ACHN (cell line): ENCODE data around the gene CNTN5.

Source experiments
- DNase-seq: peaks from one replicate; pipeline ENCODE4 v3.0.0-alpha.2; 2015
- in situ Hi-C: cut with HindIII; loops from 2 replicates; pipeline ENCODE4 v1.10.0; 2017; ENCODE audit warnings: low sequenced_read_pairs, low pct_ligation_motif_present, low pct_unique_long_range_greater_than_20kb

The CNTN5 gene

DNA sequence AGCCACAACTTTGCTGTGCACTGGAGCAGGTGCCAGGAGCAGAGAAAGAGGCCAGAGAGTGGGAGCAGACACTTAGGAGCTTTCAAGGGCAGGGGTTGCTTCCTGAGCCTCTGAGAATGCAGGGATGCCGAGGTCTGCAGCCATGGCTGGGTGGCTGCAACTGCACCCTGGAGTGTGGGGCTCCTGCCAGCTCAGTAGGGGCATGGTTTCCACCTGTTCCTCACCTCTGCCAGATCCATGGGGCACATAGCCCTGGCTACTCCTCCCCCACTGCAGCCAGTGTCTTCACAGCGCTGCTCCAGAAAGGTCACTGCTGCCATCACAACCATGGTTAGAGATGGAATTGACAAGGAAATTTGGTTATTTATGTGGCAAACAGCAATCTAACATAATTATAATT is 404.8 kb downstream of the CNTN5 start:
- no peak for DNase-seq
- in situ Hi-C loops: no loop called here

GRCh38 chr11:99432677-99433076 is 411.9 kb downstream of the CNTN5 start:
- DNase-seq: no peak
- in situ Hi-C loops: no loop called here

GRCh38 chr11:99443276-99443675 is 422.5 kb downstream of the CNTN5 start:
- in situ Hi-C loops: no loop called here
- DNase-seq: no peak

GRCh38 chr11:99446400-99446799 is 425.7 kb downstream of the CNTN5 start:
- in situ Hi-C loops: no loop called here

DNA sequence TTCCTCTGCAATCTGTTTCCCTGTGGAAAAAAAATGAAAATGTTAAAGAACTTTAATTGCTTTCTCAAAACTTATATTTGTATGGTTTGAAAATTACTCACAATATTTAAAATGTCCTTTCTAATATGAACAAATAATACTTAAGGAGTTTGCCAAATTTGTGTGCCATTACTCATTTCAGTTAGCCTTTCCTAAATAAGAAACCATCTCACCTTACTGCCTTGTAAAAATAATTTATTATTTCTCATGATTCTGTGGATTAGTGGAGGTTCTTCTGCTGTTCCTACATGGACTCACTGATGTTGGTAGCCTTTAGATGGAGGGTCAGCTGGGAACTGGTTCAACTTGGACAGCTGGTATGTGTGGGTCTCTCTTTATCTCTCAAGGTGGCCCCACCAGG is 428.6 kb downstream of the CNTN5 start:
- DNase-seq: no peak
- in situ Hi-C loops: no loop called here

More at GRCh38 chr11:99446400-99446799, 425.7 kb downstream of the CNTN5 start:
- no peak for DNase-seq

- in situ Hi-C loops: no loop called here
- DNase-seq: no peak
These were observed 431.3 kb downstream of the CNTN5 start for GRCh38 chr11:99452075-99452474.

- DNase-seq: no peak
- in situ Hi-C loops: no loop called here
These were observed 441.2 kb downstream of the CNTN5 start for GRCh38 chr11:99461913-99462312.

- in situ Hi-C loops: no loop called here
- DNase-seq: no peak
These were observed 444.2 kb downstream of the CNTN5 start for GRCh38 chr11:99464985-99465384.

DNA sequence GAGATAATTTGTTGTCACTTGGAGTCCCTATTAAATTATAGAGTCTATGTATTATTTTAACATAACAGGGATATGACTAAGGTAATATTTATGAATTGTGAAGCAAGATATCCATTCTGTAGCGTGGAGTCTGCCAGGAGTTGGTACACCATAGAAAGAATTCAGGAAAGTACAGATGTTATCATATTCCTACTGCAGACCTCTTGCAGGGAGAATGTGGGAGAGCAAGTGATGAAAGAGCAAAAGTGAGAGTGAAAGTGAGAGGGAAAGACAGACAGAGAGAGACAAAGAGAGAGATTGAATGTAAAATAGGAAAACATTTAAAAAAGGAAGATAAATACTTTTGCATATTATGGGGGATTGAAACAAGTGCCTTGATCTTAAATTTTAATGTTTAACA is 468.8 kb downstream of the CNTN5 start:
- in situ Hi-C loops: no loop called here
- no peak for DNase-seq

DNA sequence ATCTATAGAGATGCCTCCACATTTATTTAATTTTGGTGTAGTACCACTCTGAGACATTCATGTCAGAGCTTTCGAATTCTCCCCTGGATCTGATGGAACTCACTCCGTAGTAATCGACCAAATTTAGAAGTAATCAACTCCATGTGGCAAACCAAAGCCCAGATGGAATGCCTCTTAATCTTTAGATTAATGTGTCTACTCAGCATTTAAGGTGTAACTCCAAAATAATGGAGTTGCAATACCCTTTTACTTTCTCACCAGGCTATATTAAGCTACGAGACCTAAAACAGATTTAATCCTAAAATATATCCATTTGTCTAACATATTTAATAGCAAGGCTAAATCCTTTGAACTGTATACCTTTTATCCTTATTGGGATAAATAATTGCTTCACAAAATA is 473.3 kb downstream of the CNTN5 start:
- in situ Hi-C loops: no loop called here
- no peak for DNase-seq

DNA sequence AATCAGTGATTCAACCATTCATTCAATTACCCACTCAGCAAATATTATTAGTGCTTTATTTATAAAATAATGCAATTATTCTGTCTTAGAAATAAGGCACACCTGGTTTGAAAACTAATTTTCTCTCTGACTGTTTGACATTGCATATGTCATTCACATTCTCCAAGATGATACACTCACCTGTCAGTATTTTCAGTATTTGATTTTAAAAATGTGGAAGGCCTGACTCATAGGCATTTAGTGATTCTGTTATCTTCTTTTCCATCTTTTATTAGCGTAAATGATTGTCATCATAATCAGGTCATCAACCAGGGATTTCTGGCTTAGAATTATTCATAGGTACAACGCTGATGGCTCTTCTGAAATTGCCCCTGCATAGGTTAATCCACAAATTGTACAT is 480.9 kb downstream of the CNTN5 start:
- in situ Hi-C loops: no loop called here
- no peak for DNase-seq

GRCh38 chr11:99505316-99505715 is 484.6 kb downstream of the CNTN5 start:
- in situ Hi-C loops: no loop called here
- no peak for DNase-seq

DNA sequence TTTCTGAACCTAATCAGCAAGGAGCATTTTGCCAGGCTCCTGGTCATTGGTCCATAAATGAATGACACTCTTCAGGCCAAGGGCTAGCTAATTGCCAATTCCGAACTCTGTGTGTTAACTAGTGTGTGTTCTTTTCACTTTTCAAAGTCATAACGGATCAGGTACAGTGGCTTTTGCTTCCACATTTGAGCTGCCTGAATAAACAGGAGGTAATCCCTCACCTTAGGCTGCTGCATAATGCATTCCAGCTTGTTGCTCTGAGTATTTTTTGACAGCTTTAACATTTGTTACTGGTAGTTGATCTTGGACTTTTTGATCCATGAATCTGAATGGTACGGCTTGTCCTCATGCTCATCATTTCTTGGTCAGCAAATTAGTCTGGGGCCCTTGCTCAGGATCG is 485.1 kb downstream of the CNTN5 start:
- DNase-seq: no peak
- in situ Hi-C loops: no loop called here

GRCh38 chr11:99509863-99510262 is 489.1 kb downstream of the CNTN5 start:
- DNase-seq: no peak
- in situ Hi-C loops: no loop called here

DNA sequence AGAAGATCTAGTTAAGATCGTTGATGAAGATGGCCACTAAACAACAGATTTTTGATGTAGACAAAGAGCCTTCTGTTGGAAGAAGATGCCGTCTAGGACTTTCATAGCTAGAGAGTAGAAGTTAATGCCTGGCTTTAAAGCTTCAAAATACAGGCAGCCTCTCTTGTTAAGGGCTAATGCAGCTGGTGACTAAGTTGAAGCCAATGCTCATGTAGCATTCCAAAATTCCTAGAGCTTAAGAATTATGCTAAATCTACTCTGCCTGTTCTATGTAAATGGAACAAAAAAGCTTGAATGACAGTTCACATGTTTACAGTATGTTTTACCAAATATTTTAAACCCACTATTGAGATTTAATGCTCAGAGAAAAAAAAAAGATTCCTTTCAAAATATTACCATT is 492.6 kb downstream of the CNTN5 start:
- no peak for DNase-seq
- in situ Hi-C loops: no loop called here

DNA sequence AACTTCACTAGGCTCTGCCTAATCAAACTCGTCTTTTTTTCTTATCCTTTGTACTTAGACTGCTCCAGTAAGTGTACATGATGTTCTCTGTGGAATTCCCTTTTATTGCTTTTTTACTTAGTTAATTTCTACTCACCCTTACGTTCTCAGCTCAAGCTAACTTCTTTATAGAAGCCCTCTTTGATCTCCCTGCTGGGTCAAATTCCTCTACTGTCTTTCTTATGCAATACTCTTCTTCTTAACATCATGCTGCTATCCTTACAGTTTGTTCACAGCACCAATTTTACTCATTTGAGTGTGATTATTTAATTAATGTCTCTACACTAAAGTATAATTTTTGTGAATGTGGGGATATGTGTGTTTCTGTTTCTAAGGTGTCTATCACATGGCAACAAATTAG is 498.3 kb downstream of the CNTN5 start:
- in situ Hi-C loops: no loop called here
- DNase-seq: no peak

- no peak for DNase-seq
- in situ Hi-C loops: no loop called here
These were observed 501.9 kb downstream of the CNTN5 start for GRCh38 chr11:99522467-99523173.

DNA sequence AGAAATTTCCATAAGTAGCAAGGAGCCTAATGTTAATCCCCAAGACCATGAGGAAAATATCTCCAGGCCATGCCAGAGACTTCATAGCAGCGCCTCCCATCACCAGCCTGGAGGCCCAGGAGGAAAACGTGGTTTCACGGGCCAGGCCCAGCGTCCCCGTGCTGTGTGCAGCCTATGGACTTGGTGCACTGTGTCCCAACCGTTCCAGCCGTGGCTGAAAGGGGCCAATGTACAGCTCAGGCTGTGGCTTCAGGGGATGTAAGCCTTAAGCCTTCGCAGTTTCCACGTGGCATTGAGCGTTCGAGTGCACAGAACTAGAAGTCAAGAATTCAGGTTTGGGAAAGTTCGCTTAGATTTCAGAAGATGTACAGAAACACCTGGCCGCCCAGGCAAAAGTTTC is 510.7 kb downstream of the CNTN5 start:
- no peak for DNase-seq
- in situ Hi-C loops: no loop called here

- DNase-seq: no peak
- in situ Hi-C loops: no loop called here
These were observed 514.1 kb downstream of the CNTN5 start for GRCh38 chr11:99534812-99535211.

DNA sequence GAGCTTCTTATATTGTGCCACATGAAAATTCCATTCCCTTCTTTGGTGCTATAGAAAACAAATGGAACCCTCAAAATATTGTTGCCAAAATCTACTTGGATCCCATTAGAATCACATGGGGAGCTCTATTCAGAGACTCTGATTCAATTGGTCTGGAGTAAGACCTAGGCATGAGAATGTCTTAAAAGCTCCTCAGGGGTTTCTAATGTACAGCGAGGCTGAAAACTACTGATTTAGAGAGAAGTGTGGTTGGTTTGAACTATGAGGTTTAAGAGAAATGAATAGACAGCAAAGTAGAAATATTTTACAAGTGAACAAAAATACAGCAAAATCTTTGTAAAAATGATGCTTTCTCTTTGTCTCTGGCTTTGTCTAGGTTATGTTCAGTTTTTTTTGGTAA is 514.7 kb downstream of the CNTN5 start:
- no peak for DNase-seq
- in situ Hi-C loops: no loop called here

DNA sequence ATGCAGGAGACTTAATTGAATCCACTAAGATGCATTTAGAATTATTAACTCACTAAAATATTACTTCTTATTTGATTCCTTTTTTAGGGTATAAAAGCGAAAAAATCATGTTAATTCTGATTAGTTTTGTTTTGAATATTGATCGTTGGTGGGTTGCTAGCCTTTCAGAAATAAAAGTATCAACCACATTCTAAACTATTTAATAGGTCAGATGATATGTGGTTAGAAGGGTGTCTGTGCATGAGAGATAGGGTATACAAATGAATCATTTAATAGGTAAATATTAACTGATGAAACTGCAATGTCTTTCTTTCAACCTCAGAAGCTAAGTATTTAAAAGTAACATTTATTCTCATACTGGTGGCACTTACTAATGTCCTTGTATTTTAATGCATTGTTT is 515.1 kb downstream of the CNTN5 start:
- in situ Hi-C loops: no loop called here
- DNase-seq: no peak
